Globus pallidus (tissue), 1 donor: ENCODE results near the gene EEF1AKMT3.
"Not testable (repeated sequence)": the region's sequence is repeated elsewhere in the genome, so short reads cannot be mapped to it uniquely, and the experiment has no call there.

Experiments
- DNase-seq: peaks from one replicate; pipeline ENCODE4 v3.0.0-alpha.2; 2015; ENCODE audit warnings: low spot score

The EEF1AKMT3 gene

GRCh38 chr12:57817990-57818331 is 45.5 kb downstream of the EEF1AKMT3 start:
- not testable (repeated sequence) for DNase-seq

GRCh38 chr12:57820119-57820518 is 47.7 kb downstream of the EEF1AKMT3 start:
- DNase-seq: not testable (repeated sequence)

GRCh38 chr12:57821015-57821414 is 48.6 kb downstream of the EEF1AKMT3 start:
- not testable (repeated sequence) for DNase-seq

- no peak for DNase-seq
Measured at GRCh38 chr12:57821474-57822214, 49.2 kb downstream of the EEF1AKMT3 start.

- DNase-seq: no peak
Measured at GRCh38 chr12:57822392-57823130, 50.1 kb downstream of the EEF1AKMT3 start.

- no peak for DNase-seq
Measured at GRCh38 chr12:57823131-57823907, 50.9 kb downstream of the EEF1AKMT3 start.

- no peak for DNase-seq
Measured at GRCh38 chr12:57823908-57824640, 51.7 kb downstream of the EEF1AKMT3 start.

- DNase-seq: no peak
Measured at GRCh38 chr12:57825451-57825850, 53.0 kb downstream of the EEF1AKMT3 start.

GRCh38 chr12:57826400-57826799 is 54.0 kb downstream of the EEF1AKMT3 start:
- DNase-seq: no peak

GRCh38 chr12:57826966-57827365 is 54.6 kb downstream of the EEF1AKMT3 start:
- no peak for DNase-seq

- no peak for DNase-seq
Measured at GRCh38 chr12:57829025-57829777, 56.8 kb downstream of the EEF1AKMT3 start.

GRCh38 chr12:57830393-57830792 is 58.0 kb downstream of the EEF1AKMT3 start:
- no peak for DNase-seq
